ENCODE data around the gene FRG1. TPM values are rescaled to one million over a fixed set of nuclear protein-coding genes. Genes with fewer than 3 reads are reported as not detected.

Gene FRG1
- total and polyA plus RNA-seq, 10 of the 15 experiments (the other 5 are each of a cell fraction or from before 2014, with no cell fraction given), result 28.9 to 190 (median 58.6) TPM

DNA sequence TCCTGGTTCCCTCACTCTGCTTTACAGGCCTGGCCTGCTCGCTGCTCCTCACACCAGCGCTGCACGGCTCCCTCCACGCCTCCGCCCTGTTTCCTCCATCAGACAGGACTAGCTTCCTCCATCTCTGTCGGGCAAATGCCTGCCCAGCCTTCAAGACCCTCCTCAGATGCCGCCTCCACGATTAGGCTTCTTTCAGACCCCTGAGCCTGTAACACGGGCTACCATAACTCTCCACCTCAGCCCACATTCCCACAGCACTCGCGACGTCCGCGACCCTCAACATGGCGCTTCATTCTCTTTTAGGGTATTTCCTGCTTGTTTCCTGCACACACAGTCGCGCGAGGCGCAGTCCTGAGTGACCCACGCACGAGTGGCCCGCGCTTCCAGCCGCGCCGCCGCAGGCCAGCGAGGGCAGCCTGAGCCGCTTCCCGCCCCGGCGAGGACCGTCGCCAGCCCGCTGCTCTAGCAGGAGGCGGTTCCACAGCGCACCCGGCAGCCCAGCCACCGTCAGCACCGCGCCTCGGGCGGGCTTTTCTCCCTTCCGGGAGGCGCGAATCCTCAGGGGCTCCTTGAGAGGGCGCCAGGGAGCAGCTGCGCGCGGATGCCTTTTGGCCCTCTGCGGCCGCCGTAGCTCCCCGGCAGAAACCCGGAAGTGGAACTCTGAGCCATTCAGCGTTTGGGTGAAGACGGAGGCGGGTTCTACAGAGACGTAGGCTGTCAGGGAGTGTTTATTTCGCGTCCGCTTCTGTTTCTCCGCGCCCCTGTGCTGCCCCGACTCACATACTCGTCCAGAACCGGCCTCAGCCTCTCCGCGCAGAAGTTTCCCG is at the start of gene FRG1 (continued):
- TF ChIP-seq, protein P1, sequence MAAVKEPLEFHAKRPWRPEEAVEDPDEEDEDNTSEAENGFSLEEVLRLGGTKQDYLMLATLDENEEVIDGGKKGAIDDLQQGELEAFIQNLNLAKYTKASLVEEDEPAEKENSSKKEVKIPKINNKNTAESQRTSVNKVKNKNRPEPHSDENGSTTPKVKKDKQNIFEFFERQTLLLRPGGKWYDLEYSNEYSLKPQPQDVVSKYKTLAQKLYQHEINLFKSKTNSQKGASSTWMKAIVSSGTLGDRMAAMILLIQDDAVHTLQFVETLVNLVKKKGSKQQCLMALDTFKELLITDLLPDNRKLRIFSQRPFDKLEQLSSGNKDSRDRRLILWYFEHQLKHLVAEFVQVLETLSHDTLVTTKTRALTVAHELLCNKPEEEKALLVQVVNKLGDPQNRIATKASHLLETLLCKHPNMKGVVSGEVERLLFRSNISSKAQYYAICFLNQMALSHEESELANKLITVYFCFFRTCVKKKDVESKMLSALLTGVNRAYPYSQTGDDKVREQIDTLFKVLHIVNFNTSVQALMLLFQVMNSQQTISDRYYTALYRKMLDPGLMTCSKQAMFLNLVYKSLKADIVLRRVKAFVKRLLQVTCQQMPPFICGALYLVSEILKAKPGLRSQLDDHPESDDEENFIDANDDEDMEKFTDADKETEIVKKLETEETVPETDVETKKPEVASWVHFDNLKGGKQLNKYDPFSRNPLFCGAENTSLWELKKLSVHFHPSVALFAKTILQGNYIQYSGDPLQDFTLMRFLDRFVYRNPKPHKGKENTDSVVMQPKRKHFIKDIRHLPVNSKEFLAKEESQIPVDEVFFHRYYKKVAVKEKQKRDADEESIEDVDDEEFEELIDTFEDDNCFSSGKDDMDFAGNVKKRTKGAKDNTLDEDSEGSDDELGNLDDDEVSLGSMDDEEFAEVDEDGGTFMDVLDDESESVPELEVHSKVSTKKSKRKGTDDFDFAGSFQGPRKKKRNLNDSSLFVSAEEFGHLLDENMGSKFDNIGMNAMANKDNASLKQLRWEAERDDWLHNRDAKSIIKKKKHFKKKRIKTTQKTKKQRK (IDR thresholded peaks at IDR 0.05; ENCODE audit: low read depth, low read length), result no peak
- no peak for TF ChIP-seq EP300 (IDR thresholded peaks at IDR 0.05; ENCODE audit: borderline replicate concordance in 1 of 2, control insufficient read depth in 1 of 2, low read depth in 2 of 2, low read length in 2 of 2)
- TF ChIP-seq FOXM1 (IDR thresholded peaks at IDR 0.05; ENCODE audit: low read depth, low read length), result peak; percentile 76; the same call in 1 of the 2 replicates
- TF ChIP-seq FOXK2 (IDR thresholded peaks at IDR 0.05), result no peak
- no peak for TF ChIP-seq JUNB (IDR thresholded peaks at IDR 0.05)
- TF ChIP-seq IKZF1 (conservative IDR thresholded peaks at IDR 0.05), result peak; percentile 93
- TF ChIP-seq ZNF217 (IDR thresholded peaks at IDR 0.05), result peak; percentile 42; the same call in 1 of the 2 replicates
- peak; percentile 69 for TF ChIP-seq TCF12 (IDR thresholded peaks at IDR 0.05; ENCODE audit: low read depth, low read length)
- TF ChIP-seq, protein P2, sequence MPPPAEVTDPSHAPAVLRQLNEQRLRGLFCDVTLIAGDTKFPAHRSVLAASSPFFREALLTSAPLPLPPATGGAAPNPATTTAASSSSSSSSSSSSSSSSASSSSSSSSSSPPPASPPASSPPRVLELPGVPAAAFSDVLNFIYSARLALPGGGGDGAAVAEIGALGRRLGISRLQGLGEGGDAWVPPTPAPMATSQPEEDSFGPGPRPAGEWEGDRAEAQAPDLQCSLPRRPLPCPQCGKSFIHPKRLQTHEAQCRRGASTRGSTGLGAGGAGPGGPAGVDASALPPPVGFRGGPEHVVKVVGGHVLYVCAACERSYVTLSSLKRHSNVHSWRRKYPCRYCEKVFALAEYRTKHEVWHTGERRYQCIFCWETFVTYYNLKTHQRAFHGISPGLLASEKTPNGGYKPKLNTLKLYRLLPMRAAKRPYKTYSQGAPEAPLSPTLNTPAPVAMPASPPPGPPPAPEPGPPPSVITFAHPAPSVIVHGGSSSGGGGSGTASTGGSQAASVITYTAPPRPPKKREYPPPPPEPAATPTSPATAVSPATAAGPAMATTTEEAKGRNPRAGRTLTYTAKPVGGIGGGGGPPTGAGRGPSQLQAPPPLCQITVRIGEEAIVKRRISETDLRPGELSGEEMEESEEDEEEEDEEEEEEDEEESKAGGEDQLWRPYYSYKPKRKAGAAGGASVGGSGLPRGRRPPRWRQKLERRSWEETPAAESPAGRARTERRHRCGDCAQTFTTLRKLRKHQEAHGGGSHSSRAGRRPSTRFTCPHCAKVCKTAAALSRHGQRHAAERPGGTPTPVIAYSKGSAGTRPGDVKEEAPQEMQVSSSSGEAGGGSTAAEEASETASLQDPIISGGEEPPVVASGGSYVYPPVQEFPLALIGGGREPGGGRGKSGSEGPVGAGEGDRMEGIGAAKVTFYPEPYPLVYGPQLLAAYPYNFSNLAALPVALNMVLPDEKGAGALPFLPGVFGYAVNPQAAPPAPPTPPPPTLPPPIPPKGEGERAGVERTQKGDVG (CRISPR knock-in tag; IDR thresholded peaks at IDR 0.05), result no peak
- TF ChIP-seq RUNX3 (IDR thresholded peaks at IDR 0.05; ENCODE audit: low read length), result peak; percentile 3; the same call in 1 of the 2 replicates
- no peak for TF ChIP-seq ZNF274 (IDR thresholded peaks at IDR 0.05; ENCODE audit: insufficient read depth, insufficient read length)
- peak; percentile 57 for TF ChIP-seq SIX5 (IDR thresholded peaks at IDR 0.05; ENCODE audit: low read depth, low read length, severe bottlenecking)
- TF ChIP-seq, protein P3, sequence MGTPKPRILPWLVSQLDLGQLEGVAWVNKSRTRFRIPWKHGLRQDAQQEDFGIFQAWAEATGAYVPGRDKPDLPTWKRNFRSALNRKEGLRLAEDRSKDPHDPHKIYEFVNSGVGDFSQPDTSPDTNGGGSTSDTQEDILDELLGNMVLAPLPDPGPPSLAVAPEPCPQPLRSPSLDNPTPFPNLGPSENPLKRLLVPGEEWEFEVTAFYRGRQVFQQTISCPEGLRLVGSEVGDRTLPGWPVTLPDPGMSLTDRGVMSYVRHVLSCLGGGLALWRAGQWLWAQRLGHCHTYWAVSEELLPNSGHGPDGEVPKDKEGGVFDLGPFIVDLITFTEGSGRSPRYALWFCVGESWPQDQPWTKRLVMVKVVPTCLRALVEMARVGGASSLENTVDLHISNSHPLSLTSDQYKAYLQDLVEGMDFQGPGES (IDR thresholded peaks at IDR 0.05), result peak; percentile 61; the same call in 1 of the 2 replicates
- peak; percentile 64 to 74 for TF ChIP-seq BHLHE40 (IDR thresholded peaks at IDR 0.05; ENCODE audit: borderline replicate concordance in 1 of 2, low read depth in 2 of 2, low read length in 1 of 2)
- TF ChIP-seq MEF2B (IDR thresholded peaks at IDR 0.05; ENCODE audit: partially characterized antibody, poor library complexity, severe bottlenecking), result peak; percentile 56
- TF ChIP-seq ATF7 (IDR thresholded peaks at IDR 0.05; ENCODE audit: low read depth), result no peak
- no peak for TF ChIP-seq SUPT20H (IDR thresholded peaks at IDR 0.05; ENCODE audit: borderline replicate concordance, control insufficient read depth, low read depth, low read length)
- TF ChIP-seq WRNIP1 (IDR thresholded peaks at IDR 0.05; ENCODE audit: borderline replicate concordance, low read depth, low read length), result no peak
- peak; percentile 99 for TF ChIP-seq CBX5 (IDR thresholded peaks at IDR 0.05; ENCODE audit: low read depth)
- TF ChIP-seq DPF2 (IDR thresholded peaks at IDR 0.05), result peak; percentile 79; the same call in 1 of the 2 replicates
- peak; percentile 26; the same call in 1 of the 2 replicates for TF ChIP-seq SREBF1 (IDR thresholded peaks at IDR 0.05; ENCODE audit: low read length)
- TF ChIP-seq ZNF24 (IDR thresholded peaks at IDR 0.05), result peak; percentile 88
